K562 (cell line): Measurements from ENCODE around the gene ZNF502. TPM values are rescaled to one million over a fixed set of nuclear protein-coding genes. Genes with fewer than 3 reads are reported as not detected.
A peak's percentile ranks its signal among the peaks of the same experiment; 100 is the strongest.

Experiments
- ATAC-seq: fragments of 200-7000 bp; cut with Tn5 transposase; 3 replicates; pipeline ENCODE4 v1.9.1; 2020; ENCODE audit warnings: moderate library complexity
- BruUV-seq: library from RNA; stranded (reverse); fragments of 400-500 nt; replicated peaks from 2 replicates; lab custom pipeline; 2021; lab: Mats Ljungman, UMichigan
- CTCF ChIA-PET: fragments of 300-600 bp; formaldehyde crosslinking; extraction: SDS; loops from one replicate; lab custom pipeline; 2021; ENCODE audit warnings: low intra/inter-chr PET ratio; lab: Yijun Ruan, JAX
- POLR2A ChIA-PET: fragments of 300-600, 350-650 bp; sonication (Branson Sonifier 250); formaldehyde crosslinking; extraction: SDS; loops from one replicate; lab custom pipeline; 2021; ENCODE audit warnings: antibody characterized with exemption, inconsistent platforms; lab: Yijun Ruan, JAX
- DNase-seq, 4 experiments: peaks; one replicate each; pipeline versions ENCODE4 v3.0.0 to v3.0.0-alpha.2; 2011 to 2018; ENCODE audit warnings: low spot score in 3 of 4, mixed read lengths in 3 of 4; ENCODE audit errors: extremely low read depth in 1 of 4
- FAIRE-seq: peaks from 2 replicates; lab custom pipeline; 2011; peaks lifted over from hg19 to GRCh38; lab: Jason Lieb, UNC
- H2AFZ ChIP-seq: 2 replicates; pipeline ENCODE4 v1.6.0; 2011; ENCODE audit warnings: low read depth, low read length, control low read depth, inconsistent platforms
- H3K27ac ChIP-seq: fragments of 200-600 bp; 3 replicates; pipeline ENCODE4 v1.8.0; 2011; ENCODE audit warnings: low read depth, mild to moderate bottlenecking, control low read depth, inconsistent platforms, low read length, moderate library complexity, mixed read lengths; ENCODE audit errors: extremely low read depth
- H3K27me3 ChIP-seq, 2 experiments: fragments of 300-600 bp in 1 of 2; 2 replicates in 1 of 2; 3 replicates in 1 of 2; pipeline versions ENCODE4 v1.6.0 to v1.8.0; 2011; ENCODE audit warnings: inconsistent platforms in 2 of 2, low read length in 2 of 2, mild to moderate bottlenecking in 1 of 2, mixed read lengths in 1 of 2, moderate library complexity in 1 of 2; ENCODE audit not compliant: control insufficient read depth in 2 of 2, insufficient read depth in 2 of 2
- H3K36me3 ChIP-seq: fragments of 300-600 bp; 3 replicates; pipeline ENCODE4 v1.8.0; 2011; ENCODE audit warnings: mild to moderate bottlenecking, low read length, inconsistent platforms; ENCODE audit not compliant: control insufficient read depth, insufficient read depth
- H3K4me1 ChIP-seq, 2 experiments: fragments of 200-600 bp in 1 of 2; replicated peaks in 1 of 2; 2 replicates in 1 of 2; 3 replicates in 1 of 2; pipeline versions ENCODE4 v1.5.1 to v1.8.0; 2011; ENCODE audit warnings: inconsistent platforms in 2 of 2, low read length in 2 of 2, mild to moderate bottlenecking in 1 of 2, mixed read lengths in 1 of 2, moderate library complexity in 1 of 2; ENCODE audit not compliant: control insufficient read depth in 2 of 2, insufficient read depth in 2 of 2
- H3K4me2 ChIP-seq: 2 replicates; pipeline ENCODE4 v1.6.1; 2011; ENCODE audit warnings: low read length, control low read depth, inconsistent platforms, mixed read lengths; ENCODE audit not compliant: insufficient read depth
- H3K4me3 ChIP-seq: fragments of 200-600 bp; sonication (generic), shearing (Covaris generic); 2 replicates; pipeline ENCODE4 v1.5.1; 2016; ENCODE audit warnings: control low read depth, inconsistent platforms
- H3K79me2 ChIP-seq: fragments of 200-600 bp; 3 replicates; pipeline ENCODE4 v1.8.0; 2011; ENCODE audit warnings: low read length, inconsistent platforms; ENCODE audit not compliant: control insufficient read depth, insufficient read depth
- H3K9ac ChIP-seq, 2 experiments: 2 replicates each; pipeline versions ENCODE4 v1.6.0 to v1.6.1; 2011; ENCODE audit warnings: low read depth in 2 of 2, low read length in 2 of 2, control low read depth in 1 of 2, inconsistent platforms in 1 of 2, mild to moderate bottlenecking in 1 of 2, mixed read lengths in 1 of 2; ENCODE audit not compliant: insufficient read depth in 1 of 2
- H3K9me1 ChIP-seq: one replicate; pipeline ENCODE4 v1.6.0; 2011; ENCODE audit warnings: inconsistent platforms, mild to moderate bottlenecking, low read length, moderate library complexity; ENCODE audit not compliant: control insufficient read depth, insufficient read depth
- H3K9me3 ChIP-seq: replicated peaks from 2 replicates; pipeline ENCODE4 v1.5.1; 2011; ENCODE audit warnings: low read depth, low read length, inconsistent platforms; ENCODE audit not compliant: control insufficient read depth, insufficient read depth
- H4K20me1 ChIP-seq: replicated peaks from 2 replicates; pipeline ENCODE4 v1.6.1; 2011; ENCODE audit warnings: low read length, inconsistent platforms, mixed read lengths; ENCODE audit not compliant: control insufficient read depth, insufficient read depth
- BRD9 ChIP-seq: fragments of 450-650 bp; IDR thresholded peaks from 2 replicates; pipeline ENCODE4 v1.6.1; 2018; ENCODE audit warnings: low read depth; ENCODE audit not compliant: partially characterized antibody
- CREB1 ChIP-seq, 2 experiments: sonication (generic) in 1 of 2; formaldehyde crosslinking in 1 of 2; IDR thresholded peaks; 2 replicates each; pipeline versions ENCODE4 v1.6.1 to v1.8.0; 2012 to 2022; ENCODE audit warnings: inconsistent platforms in 1 of 2, mild to moderate bottlenecking in 1 of 2, missing genetic modification reagents in 1 of 2, moderate library complexity in 1 of 2
- GTF2E2 ChIP-seq: fragments of 200-800 bp; sonication (Bioruptor generic); IDR thresholded peaks from 2 replicates; pipeline ENCODE4 v1.6.1; 2016; ENCODE audit warnings: missing genetic modification characterization, missing compliant biosample characterization
- NFYB ChIP-seq: IDR thresholded peaks from 2 replicates; pipeline ENCODE4 v1.6.1; 2011; ENCODE audit warnings: mild to moderate bottlenecking, moderate library complexity; ENCODE audit not compliant: insufficient read length; ENCODE audit errors: extremely low read depth
- TAF7 ChIP-seq: fragments of 450-650 bp; IDR thresholded peaks from 2 replicates; pipeline ENCODE4 v1.6.1; 2016; ENCODE audit warnings: missing genetic modification characterization, missing compliant biosample characterization
- TEAD1 ChIP-seq, 2 experiments: fragments of 450-650 bp in 1 of 2; sonication (generic) in 1 of 2; formaldehyde crosslinking; IDR thresholded peaks; 2 replicates each; pipeline versions ENCODE4 v1.4.0 to v1.8.0; 2020 to 2022; ENCODE audit warnings: mild to moderate bottlenecking in 2 of 2, missing genetic modification reagents in 1 of 2
- WGBS: fragments of 100-300 bp; shearing (Covaris generic); methylation state at CpG from one replicate; pipeline ENCODE4 v1.1.6; 2016; ENCODE audit warnings: low coverage, mixed read lengths; ENCODE audit not compliant: insufficient coverage; ENCODE audit errors: missing lambda C conversion rate; 5-methylcytosine and 5-hydroxymethylcytosine counted together
- in situ Hi-C: fragments of 300-500 bp; cut with MboI; formaldehyde crosslinking; loops from 4 replicates; pipeline ENCODE4 v1.15.0; 2018; ENCODE audit warnings: inconsistent platforms, mixed read lengths
- intact Hi-C: fragments of 100-400 bp; cut with micrococcal nuclease; formaldehyde crosslinking; loops from 2 replicates; pipeline ENCODE4 v1.14.2; 2022
- polyA plus RNA-seq, 8 experiments: library from polyadenylated mRNA; depleted of rRNA in 4 of 8; stranded (reverse) in 5 of 8; unstranded in 3 of 8; fragments of >200 nt; fragmentation: Nextera tagmentation in 2 of 8; fragmentation: Illumina TruSeq in 1 of 8; extraction: Ambion mirVana in 2 of 8; extraction: Trizol in 1 of 8; gene quantifications; 2 replicates each; pipeline versions ENCODE4 v1.2.1 to v1.2.3, GENCODE V29; 2011 to 2014; ENCODE audit warnings: inconsistent platforms in 1 of 8, missing spikeins in 1 of 8
- total RNA-seq, 7 experiments: library from RNA; depleted of rRNA in 6 of 7; stranded (reverse); fragments of >200 nt in 6 of 7; fragmentation: Illumina TruSeq in 2 of 7; extraction: Trizol in 2 of 7; gene quantifications; 2 replicates each; pipeline versions ENCODE4 v1.2.1 to v1.2.3, GENCODE V29; 2011 to 2021; ENCODE audit warnings: low replicate concordance in 1 of 7
- TF ChIP-seq, protein P1 (sequence below): sonication (generic); formaldehyde crosslinking; IDR thresholded peaks from 2 replicates; pipeline ENCODE4 v1.8.0; 2022; ENCODE audit warnings: mild to moderate bottlenecking, missing genetic modification reagents
- TF ChIP-seq, protein P2 (sequence below): fragments of 250-450 bp; sonication (Bioruptor Pico); IDR thresholded peaks from 2 replicates; pipeline ENCODE4 v1.5.1; 2021; ENCODE audit warnings: mild to moderate bottlenecking
- TF ChIP-seq, protein P3 (sequence below): sonication (generic); formaldehyde crosslinking; IDR thresholded peaks from 2 replicates; pipeline ENCODE4 v1.8.0; 2023; ENCODE audit warnings: mild to moderate bottlenecking, missing genetic modification reagents
- TF ChIP-seq, protein P4 (sequence below): sonication (generic); formaldehyde crosslinking; IDR thresholded peaks from 2 replicates; pipeline ENCODE4 v1.8.1; 2022; ENCODE audit warnings: missing genetic modification reagents

The ZNF502 gene
- total and polyA plus RNA-seq, 9 of the 15 experiments (the other 6 are each of a cell fraction or from before 2014, with no cell fraction given), result 0.38 to 0.98 (median 0.67) TPM

DNA sequence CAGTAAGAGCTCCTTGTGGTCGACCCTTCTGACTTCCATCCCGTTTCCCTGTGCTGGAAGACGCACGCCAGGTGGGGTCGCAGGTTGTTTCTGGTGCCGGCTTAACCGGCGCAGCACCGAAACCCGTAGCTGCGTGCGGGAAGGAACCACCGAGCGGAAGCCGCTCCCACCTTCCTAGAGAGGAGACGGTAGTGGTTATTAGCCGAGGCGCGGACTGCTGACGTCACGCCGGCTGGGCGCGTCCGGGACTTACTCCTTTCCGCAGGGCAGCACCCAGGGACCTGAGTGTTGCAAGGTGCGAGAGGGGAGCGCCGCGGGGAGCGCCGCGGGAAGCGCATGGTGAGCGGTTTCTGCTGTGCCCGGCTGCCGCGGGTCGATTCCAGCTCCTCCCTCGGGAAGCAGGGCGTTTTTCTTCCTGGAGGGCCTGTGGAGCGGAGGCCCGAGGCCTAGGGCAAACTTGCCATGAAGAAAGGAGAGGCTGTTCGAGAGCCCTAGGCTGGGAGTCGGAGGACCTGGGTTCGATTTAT, 17.0 kb downstream of the ZNF502 start, which contains the start of gene ZNF501:
Gene ZNF501 (plus strand): TSS at position 252 of the 527 bp plus-strand sequence. CDS start 4,787 bp downstream, outside the sequence.
- in situ Hi-C loops (no loop called here), intact Hi-C loops (loop anchor here (1.0 kb wide), 1 partner anchor 17 kb away; the partner anchor contains the start of gene ZNF502)
- Histone ChIP-seq H3K79me2 (no peaks in the 10 kb centered on the region), H3K27ac (peak within 1 kb of the TSS; percentile 52), H3K9me1 (no peaks in the 10 kb centered on the region), H3K27me3 (no peaks in the 10 kb centered on the region), H3K36me3 (no peaks in the 10 kb centered on the region), H3K9me3 (peaks cover 21% of the 10 kb centered on the region), H3K4me3 (peak within 1 kb of the TSS; percentile 62), H4K20me1 (no peaks in the 10 kb centered on the region), H3K4me1 (peaks cover 0 to 6% of the 10 kb centered on the region in 2 experiments; a peak in 2 of 5 replicates), H3K4me2 (peak within 1 kb of the TSS; percentile 95), H3K9ac (peak within 1 kb of the TSS; percentile 72 to 90), H2AFZ (peak within 1 kb of the TSS; percentile 97)
- FAIRE-seq (peak; percentile 83), DNase-seq (peak; percentile 92 to 96 (median 94)), ATAC-seq (peak; percentile 100)
- WGBS, result 5% methylated on average over 46 of the region's 46 CpGs
- ChIA-PET CTCF (no interaction called here), POLR2A (interaction anchor here (0.6 to 1.9 kb wide), 11 partner anchors 11 to 501 kb away, joined by 3 to 7 read pairs (median 4); partner anchors contain the start of genes KIAA1143, KIF15, ZNF35 and ZNF502)
- BruUV-seq, result no TSS peak
- 0 out of 2 replicates have a peak, but pooled peaks have one; percentile 5 for TF ChIP-seq TAF7
- TF ChIP-seq, protein P1, sequence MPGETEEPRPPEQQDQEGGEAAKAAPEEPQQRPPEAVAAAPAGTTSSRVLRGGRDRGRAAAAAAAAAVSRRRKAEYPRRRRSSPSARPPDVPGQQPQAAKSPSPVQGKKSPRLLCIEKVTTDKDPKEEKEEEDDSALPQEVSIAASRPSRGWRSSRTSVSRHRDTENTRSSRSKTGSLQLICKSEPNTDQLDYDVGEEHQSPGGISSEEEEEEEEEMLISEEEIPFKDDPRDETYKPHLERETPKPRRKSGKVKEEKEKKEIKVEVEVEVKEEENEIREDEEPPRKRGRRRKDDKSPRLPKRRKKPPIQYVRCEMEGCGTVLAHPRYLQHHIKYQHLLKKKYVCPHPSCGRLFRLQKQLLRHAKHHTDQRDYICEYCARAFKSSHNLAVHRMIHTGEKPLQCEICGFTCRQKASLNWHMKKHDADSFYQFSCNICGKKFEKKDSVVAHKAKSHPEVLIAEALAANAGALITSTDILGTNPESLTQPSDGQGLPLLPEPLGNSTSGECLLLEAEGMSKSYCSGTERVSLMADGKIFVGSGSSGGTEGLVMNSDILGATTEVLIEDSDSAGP (CRISPR knock-in tag), result no peak
- TF ChIP-seq, protein P2, sequence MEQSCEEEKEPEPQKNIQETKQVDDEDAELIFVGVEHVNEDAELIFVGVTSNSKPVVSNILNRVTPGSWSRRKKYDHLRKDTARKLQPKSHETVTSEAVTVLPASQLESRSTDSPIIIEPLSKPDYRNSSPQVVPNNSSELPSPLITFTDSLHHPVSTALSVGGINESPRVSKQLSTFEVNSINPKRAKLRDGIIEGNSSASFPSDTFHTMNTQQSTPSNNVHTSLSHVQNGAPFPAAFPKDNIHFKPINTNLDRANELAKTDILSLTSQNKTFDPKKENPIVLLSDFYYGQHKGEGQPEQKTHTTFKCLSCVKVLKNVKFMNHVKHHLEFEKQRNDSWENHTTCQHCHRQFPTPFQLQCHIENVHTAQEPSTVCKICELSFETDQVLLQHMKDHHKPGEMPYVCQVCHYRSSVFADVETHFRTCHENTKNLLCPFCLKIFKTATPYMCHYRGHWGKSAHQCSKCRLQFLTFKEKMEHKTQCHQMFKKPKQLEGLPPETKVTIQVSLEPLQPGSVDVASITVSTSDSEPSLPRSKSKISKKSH, result no peak
- TF ChIP-seq, protein P3, sequence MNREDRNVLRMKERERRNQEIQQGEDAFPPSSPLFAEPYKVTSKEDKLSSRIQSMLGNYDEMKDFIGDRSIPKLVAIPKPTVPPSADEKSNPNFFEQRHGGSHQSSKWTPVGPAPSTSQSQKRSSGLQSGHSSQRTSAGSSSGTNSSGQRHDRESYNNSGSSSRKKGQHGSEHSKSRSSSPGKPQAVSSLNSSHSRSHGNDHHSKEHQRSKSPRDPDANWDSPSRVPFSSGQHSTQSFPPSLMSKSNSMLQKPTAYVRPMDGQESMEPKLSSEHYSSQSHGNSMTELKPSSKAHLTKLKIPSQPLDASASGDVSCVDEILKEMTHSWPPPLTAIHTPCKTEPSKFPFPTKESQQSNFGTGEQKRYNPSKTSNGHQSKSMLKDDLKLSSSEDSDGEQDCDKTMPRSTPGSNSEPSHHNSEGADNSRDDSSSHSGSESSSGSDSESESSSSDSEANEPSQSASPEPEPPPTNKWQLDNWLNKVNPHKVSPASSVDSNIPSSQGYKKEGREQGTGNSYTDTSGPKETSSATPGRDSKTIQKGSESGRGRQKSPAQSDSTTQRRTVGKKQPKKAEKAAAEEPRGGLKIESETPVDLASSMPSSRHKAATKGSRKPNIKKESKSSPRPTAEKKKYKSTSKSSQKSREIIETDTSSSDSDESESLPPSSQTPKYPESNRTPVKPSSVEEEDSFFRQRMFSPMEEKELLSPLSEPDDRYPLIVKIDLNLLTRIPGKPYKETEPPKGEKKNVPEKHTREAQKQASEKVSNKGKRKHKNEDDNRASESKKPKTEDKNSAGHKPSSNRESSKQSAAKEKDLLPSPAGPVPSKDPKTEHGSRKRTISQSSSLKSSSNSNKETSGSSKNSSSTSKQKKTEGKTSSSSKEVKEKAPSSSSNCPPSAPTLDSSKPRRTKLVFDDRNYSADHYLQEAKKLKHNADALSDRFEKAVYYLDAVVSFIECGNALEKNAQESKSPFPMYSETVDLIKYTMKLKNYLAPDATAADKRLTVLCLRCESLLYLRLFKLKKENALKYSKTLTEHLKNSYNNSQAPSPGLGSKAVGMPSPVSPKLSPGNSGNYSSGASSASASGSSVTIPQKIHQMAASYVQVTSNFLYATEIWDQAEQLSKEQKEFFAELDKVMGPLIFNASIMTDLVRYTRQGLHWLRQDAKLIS, result no peak
- no peak for TF ChIP-seq NFYB
- TF ChIP-seq GTF2E2, result no peak
- TF ChIP-seq, protein P4, sequence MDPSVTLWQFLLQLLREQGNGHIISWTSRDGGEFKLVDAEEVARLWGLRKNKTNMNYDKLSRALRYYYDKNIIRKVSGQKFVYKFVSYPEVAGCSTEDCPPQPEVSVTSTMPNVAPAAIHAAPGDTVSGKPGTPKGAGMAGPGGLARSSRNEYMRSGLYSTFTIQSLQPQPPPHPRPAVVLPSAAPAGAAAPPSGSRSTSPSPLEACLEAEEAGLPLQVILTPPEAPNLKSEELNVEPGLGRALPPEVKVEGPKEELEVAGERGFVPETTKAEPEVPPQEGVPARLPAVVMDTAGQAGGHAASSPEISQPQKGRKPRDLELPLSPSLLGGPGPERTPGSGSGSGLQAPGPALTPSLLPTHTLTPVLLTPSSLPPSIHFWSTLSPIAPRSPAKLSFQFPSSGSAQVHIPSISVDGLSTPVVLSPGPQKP (CRISPR knock-in tag), result no peak
- TF ChIP-seq BRD9, result no peak
- TF ChIP-seq TEAD1 (CRISPR knock-in tag; IDR thresholded peaks at IDR 0.05), result no peak
- TF ChIP-seq CREB1 (IDR thresholded peaks at IDR 0.05), result peak; percentile 95
- peak; percentile 89 for TF ChIP-seq CREB1 (CRISPR knock-in tag; IDR thresholded peaks at IDR 0.05)
